Measurements from ENCODE around the gene CAPN15.

DNA sequence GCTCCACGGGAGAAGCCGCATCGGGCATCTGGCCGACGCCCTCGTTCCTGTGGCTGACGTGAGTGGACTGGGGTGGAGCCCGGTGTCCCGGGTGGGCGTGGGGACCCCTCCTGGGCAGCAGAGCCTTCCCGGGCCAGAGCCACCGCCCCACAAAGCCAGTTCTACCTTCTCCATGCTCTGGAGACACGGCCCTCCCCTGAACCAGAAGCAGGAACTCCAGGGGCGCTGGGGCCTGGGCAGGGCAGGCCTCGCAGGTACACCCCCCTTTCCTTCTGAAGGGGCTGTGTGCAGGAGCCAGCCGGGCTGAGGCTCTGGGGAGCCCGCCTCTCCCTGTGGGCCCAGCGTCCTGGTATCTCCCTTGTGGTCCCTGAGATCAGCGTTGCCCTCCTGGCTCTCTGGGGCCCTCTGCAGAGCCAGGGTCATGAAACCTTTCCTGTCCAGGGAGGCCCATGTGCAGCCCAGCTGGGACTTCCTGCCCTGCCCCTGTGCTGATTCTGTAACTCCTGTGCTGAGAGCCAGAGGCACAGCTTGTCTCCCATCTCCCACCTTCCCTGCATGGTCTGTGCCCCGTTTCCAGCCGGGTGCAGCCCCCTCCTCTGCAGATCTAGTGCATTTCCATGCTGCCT is 48.8 kb downstream of the CAPN15 start:
- TF ChIP-seq, protein P1, sequence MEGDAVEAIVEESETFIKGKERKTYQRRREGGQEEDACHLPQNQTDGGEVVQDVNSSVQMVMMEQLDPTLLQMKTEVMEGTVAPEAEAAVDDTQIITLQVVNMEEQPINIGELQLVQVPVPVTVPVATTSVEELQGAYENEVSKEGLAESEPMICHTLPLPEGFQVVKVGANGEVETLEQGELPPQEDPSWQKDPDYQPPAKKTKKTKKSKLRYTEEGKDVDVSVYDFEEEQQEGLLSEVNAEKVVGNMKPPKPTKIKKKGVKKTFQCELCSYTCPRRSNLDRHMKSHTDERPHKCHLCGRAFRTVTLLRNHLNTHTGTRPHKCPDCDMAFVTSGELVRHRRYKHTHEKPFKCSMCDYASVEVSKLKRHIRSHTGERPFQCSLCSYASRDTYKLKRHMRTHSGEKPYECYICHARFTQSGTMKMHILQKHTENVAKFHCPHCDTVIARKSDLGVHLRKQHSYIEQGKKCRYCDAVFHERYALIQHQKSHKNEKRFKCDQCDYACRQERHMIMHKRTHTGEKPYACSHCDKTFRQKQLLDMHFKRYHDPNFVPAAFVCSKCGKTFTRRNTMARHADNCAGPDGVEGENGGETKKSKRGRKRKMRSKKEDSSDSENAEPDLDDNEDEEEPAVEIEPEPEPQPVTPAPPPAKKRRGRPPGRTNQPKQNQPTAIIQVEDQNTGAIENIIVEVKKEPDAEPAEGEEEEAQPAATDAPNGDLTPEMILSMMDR (IDR thresholded peaks at IDR 0.05 in 4 of 5, conservative IDR thresholded peaks at IDR 0.05 in 1 of 5), result no peak
- TF ChIP-seq POLR2A (IDR thresholded peaks at IDR 0.05), result no peak
